ENCODE data around the gene USP7.

- TF ChIP-seq POLR2A (IDR thresholded peaks at IDR 0.05) (no peak), CTCF (IDR thresholded peaks at IDR 0.05) (no peak)
Observed at GRCh38 chr16:8880839-8881510, 82.7 kb downstream of the USP7 start.

Measured in Peyer's patch (tissue), 4 donors.